ENCODE measurements around the gene STXBP3.

Gene STXBP3

DNA sequence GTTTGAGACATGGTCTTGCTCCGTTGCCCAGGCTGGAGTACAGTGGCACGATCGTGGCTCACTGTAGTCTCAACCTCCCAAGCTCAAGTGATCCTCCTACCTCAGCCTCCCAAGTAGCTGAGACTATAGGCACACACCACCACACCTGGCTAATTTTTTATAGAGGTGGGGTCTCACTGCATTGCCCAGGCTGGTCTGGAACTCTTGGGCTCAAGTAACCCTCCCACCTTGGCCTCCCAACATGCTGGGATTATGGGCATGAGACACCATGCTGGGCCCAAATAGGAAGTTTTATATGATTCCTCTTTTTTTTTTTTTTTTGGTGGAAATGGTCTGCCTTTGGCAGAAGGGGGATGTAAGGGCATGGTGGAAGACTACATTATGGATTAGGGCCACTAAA lies 39.8 kb upstream of the STXBP3 start:
- DNase-seq (ENCODE audit: low spot score): no peak
- in situ Hi-C loops (cut with MboI; ENCODE audit: low sequenced_read_pairs, unreplicated experiment): no loop called here
- TF ChIP-seq, protein P1, sequence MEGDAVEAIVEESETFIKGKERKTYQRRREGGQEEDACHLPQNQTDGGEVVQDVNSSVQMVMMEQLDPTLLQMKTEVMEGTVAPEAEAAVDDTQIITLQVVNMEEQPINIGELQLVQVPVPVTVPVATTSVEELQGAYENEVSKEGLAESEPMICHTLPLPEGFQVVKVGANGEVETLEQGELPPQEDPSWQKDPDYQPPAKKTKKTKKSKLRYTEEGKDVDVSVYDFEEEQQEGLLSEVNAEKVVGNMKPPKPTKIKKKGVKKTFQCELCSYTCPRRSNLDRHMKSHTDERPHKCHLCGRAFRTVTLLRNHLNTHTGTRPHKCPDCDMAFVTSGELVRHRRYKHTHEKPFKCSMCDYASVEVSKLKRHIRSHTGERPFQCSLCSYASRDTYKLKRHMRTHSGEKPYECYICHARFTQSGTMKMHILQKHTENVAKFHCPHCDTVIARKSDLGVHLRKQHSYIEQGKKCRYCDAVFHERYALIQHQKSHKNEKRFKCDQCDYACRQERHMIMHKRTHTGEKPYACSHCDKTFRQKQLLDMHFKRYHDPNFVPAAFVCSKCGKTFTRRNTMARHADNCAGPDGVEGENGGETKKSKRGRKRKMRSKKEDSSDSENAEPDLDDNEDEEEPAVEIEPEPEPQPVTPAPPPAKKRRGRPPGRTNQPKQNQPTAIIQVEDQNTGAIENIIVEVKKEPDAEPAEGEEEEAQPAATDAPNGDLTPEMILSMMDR (IDR thresholded peaks at IDR 0.05; ENCODE audit: borderline replicate concordance, control extremely low read depth, extremely low read depth, insufficient read depth, missing control alignments): no peak

DNA sequence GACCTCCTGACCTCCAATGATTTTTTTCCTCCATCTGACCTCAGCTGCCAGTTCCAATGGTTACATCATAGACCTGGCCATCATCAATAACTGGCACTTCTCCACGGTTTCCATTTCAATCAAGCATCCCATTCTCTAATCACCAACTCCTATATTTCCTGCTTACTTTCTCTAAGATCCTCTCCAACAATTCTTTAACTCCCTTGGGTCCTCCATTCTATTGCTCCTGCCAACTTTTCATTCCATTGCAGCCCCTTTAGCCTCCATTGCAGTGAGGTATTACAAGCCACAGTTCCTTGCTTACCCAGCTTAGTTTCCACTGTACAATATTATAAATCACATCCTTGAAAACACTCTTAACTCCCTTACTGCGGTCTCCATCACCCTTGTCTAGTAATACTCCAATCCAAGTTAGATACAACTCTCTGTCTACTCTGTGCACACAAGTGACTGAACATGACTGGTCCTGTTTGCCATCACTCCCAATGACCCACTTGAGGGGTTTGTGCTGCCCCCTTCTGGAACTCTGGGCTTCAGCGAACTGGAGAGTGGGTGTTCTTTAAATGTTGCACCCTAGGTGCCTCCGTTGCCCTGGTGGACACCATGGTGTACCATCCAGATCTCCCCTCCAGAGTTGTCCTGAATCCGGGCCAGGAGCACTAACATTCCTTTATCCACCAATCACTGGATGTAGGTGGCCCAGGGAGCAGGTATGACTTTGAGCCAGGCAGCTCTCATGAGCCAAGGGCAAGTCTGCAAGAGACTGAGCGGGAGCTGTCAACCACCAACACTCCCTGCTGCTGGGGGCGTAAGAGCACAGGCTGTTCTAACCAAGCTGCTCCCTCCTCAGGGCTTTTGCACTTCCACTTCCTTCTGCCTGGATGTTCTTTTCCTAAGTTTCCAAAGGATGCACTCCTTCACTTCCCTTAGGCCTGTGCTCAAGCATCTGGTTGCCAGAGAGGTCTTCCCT lies 37.5 kb upstream of the STXBP3 start:
- peak; percentile 24 for DNase-seq (ENCODE audit: low spot score)
- in situ Hi-C loops (cut with MboI; ENCODE audit: low sequenced_read_pairs, unreplicated experiment): no loop called here
- TF ChIP-seq, protein P1 (IDR thresholded peaks at IDR 0.05; ENCODE audit: borderline replicate concordance, control extremely low read depth, extremely low read depth, insufficient read depth, missing control alignments): peak; percentile 15

DNA sequence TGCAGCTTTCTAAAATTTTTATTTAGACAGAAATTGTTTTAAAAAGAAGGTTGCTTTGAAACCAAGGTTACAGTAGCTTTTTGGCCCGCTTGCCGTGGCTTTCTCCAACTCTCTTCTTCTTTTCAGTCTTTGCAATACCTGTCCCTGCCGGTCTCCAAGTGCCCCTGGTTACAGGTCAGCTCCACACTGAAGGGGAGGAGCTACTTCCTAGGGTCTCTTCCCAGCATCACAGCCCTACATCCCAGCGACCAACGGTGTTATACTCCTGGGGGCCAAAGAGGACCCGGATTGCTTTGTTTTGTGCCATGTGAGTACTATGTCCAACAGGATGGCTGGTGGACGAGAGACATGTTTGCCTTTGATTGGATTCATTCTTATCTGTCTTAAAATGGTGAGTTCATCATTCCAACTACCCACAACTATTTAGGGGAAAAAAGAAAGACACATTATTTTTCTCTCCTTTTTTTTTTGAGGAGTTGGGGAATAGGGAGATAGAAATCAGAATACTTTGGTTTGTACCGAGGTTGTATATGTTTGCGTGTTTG lies 33.8 kb upstream of the STXBP3 start, which contains the start of gene FNDC7:
Gene FNDC7 (plus strand): TSS at position 303 of the 545 bp plus-strand sequence. CDS start 26 bp downstream, at position 329.
- TF ChIP-seq, protein P1 (IDR thresholded peaks at IDR 0.05; ENCODE audit: borderline replicate concordance, control extremely low read depth, extremely low read depth, insufficient read depth, missing control alignments): no peak
- no peak for DNase-seq (ENCODE audit: low spot score)
- in situ Hi-C loops (cut with MboI; ENCODE audit: low sequenced_read_pairs, unreplicated experiment): no loop called here

DNA sequence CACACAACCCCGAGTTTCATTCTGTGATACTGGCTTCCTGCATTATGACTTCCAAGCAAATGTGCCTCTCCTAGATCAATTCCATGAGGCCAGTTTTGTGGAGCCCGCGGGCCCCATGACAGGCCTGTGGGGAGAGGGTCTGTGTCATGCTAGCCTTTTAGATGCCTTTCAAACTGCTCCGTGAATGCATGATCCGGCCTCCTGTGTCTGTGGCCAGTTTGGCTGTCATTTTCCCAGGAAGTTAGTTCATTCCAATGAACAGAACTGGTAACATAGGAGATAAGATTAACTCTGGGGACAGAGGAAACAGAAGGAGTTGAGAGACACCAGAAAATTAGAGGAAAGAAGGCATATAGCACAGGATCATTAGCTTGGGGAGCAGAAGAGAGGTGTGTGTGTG lies 30.5 kb upstream of the STXBP3 start:
- in situ Hi-C loops (cut with MboI; ENCODE audit: low sequenced_read_pairs, unreplicated experiment): no loop called here
- TF ChIP-seq, protein P1 (IDR thresholded peaks at IDR 0.05; ENCODE audit: borderline replicate concordance, control extremely low read depth, extremely low read depth, insufficient read depth, missing control alignments): no peak

DNA sequence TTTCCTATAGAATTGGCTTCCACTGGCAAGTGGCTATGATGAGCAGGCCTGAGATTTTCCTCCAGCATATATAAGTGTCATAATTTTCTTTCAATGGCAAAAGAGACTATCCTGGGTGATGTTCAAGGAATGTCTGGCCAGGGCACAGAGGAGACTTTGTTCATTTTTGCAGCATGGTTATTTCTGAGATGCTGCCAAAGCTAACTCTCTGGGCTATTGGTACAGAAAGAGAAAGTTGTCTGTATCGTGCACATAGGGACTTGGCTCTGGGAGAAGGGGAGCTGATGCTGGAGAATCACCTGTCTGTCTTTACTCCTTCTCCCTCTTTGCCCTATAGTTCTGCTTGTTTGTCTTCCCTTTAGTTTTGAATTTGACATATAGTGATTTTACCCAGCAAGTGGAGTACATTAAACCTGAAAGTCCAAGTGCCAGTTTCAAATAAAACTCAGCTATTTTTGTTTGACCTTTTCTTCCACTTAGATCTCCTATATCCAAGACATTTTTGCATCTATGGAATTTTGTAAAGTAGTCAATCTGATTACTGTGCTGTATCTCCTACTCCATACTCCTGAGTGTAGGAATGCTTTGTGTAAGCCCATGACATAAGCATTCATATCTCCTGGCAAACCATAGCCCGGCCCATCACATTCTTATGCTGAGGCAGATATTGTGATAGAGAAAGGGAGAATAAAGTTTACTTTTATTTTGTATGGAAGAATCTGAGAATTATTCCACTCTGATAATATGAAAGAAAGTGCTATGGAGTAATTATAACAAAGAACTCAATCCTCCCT lies 29.8 kb upstream of the STXBP3 start:
- no peak for DNase-seq (ENCODE audit: low spot score)
- in situ Hi-C loops (cut with MboI; ENCODE audit: low sequenced_read_pairs, unreplicated experiment): no loop called here
- TF ChIP-seq, protein P1 (IDR thresholded peaks at IDR 0.05; ENCODE audit: borderline replicate concordance, control extremely low read depth, extremely low read depth, insufficient read depth, missing control alignments): no peak

More for the DNA sequence above, 30.5 kb upstream of the STXBP3 start:
- DNase-seq (ENCODE audit: low spot score): no peak

DNA sequence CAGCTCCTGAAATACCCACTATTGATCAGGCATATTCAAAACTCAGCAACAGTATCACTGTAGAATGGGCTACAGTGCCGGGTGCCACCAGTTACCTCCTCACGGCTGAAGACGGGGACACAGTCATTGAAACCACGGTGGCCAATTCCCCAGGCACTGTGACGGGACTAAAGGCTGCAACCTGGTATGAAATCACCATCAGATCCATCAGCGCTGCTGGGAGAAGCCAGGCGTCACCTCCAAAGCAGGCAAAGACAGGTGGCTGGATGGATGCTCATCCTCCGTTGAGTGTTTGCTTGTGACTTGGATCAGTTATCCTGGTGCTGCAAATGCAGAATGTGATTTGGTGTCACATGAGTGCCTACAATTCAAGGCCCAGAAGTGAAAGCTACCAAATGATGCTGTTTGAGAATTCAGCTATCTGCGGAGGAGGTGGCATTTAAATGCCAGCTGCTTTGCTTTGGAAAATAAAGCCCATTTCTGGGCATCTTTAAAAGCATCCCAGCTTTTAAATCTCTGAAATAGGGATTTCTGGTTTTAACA lies 28.6 kb upstream of the STXBP3 start:
- no peak for DNase-seq (ENCODE audit: low spot score)
- in situ Hi-C loops (cut with MboI; ENCODE audit: low sequenced_read_pairs, unreplicated experiment): no loop called here
- TF ChIP-seq, protein P1 (IDR thresholded peaks at IDR 0.05; ENCODE audit: borderline replicate concordance, control extremely low read depth, extremely low read depth, insufficient read depth, missing control alignments): no peak
